COLO829 (cell line): ENCODE measurements around the gene NPY4R.
"Not testable (repeated sequence)": the region's sequence is repeated elsewhere in the genome, so short reads cannot be mapped to it uniquely, and the experiment has no call there.

ENCODE experiments used
- DNase-seq: peaks from one replicate; pipeline ENCODE4 v3.0.0; 2012; ENCODE audit warnings: low spot score

NPY4R gene

GRCh38 chr10:46455992-46456391 is 9.8 kb downstream of the NPY4R start:
- DNase-seq, result not testable (repeated sequence)

GRCh38 chr10:46451365-46451764 is 14.4 kb downstream of the NPY4R start:
- DNase-seq, result not testable (repeated sequence)

- not testable (repeated sequence) for DNase-seq
These were observed 14.9 kb downstream of the NPY4R start for GRCh38 chr10:46450829-46451228.

- not testable (repeated sequence) for DNase-seq
These were observed 18.3 kb downstream of the NPY4R start for GRCh38 chr10:46447439-46447838.

GRCh38 chr10:46445389-46446122 is 20.2 kb downstream of the NPY4R start:
- not testable (repeated sequence) for DNase-seq

GRCh38 chr10:46443422-46443821 is 22.3 kb downstream of the NPY4R start:
- DNase-seq, result not testable (repeated sequence)

- DNase-seq, result not testable (repeated sequence)
These were observed 23.0 kb downstream of the NPY4R start for GRCh38 chr10:46442706-46443275.

GRCh38 chr10:46441837-46442278 is 23.9 kb downstream of the NPY4R start:
- not testable (repeated sequence) for DNase-seq

GRCh38 chr10:46440942-46441341 is 24.8 kb downstream of the NPY4R start:
- not testable (repeated sequence) for DNase-seq

- not testable (repeated sequence) for DNase-seq
These were observed 42.2 kb downstream of the NPY4R start for GRCh38 chr10:46423550-46423949.

- not testable (repeated sequence) for DNase-seq
These were observed 46.0 kb downstream of the NPY4R start for GRCh38 chr10:46419570-46420379.

GRCh38 chr10:46418283-46418682 is 47.5 kb downstream of the NPY4R start:
- not testable (repeated sequence) for DNase-seq

- DNase-seq, result not testable (repeated sequence)
These were observed 50.5 kb downstream of the NPY4R start for GRCh38 chr10:46415291-46415690.

- not testable (repeated sequence) for DNase-seq
These were observed 53.1 kb downstream of the NPY4R start for GRCh38 chr10:46412665-46413064.

GRCh38 chr10:46411123-46411522 is 54.6 kb downstream of the NPY4R start:
- DNase-seq, result not testable (repeated sequence)
